Activated naive CD4-positive, alpha-beta T cell (primary cell): ENCODE measurements around the gene ITPR3.

Experiments
- DNase-seq, 4 experiments: peaks; one replicate each; lab custom pipeline; 2025; lab: John Stamatoyannopoulos, UW

Gene ITPR3

DNA sequence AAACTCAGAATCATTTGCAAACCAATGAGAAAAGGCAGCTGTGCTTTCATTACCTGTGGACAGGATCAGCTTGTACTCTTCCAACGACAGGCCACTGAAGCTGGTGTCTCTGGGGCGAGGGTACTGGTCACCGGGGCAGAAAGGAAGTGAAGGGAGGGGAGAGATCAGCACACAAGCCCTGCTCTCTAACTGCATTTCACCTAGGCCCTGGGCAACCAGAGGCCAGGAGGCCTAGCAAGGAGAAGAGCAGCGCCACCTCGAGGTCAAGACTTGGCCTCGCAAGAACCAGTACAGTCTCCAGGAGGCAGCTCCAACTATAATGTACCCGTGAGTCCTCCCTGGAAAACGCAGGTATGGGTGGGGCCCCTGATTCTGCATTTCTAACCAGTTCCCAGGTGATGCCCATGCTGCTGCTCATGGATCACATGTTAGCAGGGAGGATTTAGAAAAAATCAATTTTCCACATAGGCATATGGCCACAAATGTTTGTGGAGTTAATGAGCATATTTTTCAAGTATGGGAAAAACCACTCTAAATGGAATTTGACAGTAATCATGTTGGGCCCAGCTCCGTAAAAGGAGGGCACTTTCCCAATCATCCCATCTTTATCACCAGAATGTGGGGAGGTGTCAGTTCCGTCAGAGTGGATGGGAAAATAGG is 79.4 kb downstream of the ITPR3 start:
- DNase-seq = peak in 3 of 4 experiments; percentile 36 to 64 (median 61)

DNA sequence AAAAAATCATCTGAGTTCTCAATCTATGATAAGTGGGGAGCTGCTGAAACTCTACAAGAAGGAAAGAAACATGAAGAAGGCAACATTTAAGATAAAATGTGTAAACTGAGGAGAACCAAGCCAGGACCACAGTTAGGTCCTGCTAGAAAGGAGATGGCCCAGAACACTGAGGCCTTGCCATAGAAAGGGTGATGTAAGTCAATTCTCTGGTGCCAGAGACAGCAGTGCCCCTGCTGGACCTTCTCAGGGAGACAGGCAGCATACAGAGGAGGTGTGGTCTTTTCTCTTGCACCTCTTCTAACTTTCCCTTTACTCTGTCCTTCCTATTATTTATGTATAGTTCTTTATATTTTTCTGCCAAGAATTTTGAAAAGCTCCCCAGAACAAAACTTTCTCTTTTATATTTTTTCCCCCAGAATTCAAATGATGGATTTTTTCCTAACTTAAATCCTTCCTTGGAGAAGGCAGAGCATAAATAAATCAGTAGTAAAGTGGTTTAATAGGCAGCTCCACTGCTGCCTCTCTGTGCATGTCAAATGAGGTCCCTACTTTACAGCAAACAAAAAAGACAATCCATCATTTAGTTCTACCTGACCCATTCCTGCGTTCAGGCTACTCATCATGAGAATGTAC is 81.3 kb downstream of the ITPR3 start:
- no peak for DNase-seq

DNA sequence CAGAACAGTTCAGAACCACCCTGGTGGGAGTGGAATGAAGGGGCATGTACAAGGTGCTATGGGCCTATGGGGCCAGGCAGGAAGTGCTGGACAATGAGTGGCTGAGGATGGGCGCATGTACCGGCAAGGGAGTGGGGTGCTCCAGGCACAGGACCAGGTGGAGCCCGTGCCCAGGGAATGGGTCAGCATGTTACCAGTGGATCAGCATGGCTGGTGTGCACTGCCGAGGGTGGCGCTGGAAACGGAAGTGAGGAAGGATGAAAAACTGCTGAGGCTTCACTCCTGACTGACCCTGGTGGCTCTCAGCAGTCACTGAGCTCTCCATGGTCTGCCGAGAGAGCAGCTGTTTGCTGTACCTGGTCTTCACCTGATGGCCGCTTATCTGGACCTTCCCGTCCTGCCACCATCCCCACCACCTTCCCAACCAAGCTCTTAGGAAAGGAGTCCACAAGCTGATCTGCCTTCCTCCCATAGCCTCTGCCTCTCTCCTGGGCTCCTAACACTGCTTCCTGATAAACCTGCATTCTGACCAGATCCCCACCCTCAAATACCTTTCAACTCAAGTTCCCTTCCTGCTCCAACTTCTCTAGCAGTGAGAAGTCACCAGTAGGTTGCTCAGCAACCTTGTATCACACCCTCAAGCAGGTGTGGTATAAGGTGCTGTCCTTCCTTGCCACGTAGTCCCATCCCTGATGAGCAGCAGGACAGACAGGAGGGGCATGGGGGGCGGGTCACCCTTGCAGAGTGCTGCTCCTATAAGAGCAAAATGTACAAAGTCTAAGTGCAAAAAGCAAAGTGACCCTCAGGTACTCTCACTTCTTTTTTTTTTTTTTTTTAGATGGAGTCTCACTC is 83.3 kb downstream of the ITPR3 start:
- no peak for DNase-seq

DNA sequence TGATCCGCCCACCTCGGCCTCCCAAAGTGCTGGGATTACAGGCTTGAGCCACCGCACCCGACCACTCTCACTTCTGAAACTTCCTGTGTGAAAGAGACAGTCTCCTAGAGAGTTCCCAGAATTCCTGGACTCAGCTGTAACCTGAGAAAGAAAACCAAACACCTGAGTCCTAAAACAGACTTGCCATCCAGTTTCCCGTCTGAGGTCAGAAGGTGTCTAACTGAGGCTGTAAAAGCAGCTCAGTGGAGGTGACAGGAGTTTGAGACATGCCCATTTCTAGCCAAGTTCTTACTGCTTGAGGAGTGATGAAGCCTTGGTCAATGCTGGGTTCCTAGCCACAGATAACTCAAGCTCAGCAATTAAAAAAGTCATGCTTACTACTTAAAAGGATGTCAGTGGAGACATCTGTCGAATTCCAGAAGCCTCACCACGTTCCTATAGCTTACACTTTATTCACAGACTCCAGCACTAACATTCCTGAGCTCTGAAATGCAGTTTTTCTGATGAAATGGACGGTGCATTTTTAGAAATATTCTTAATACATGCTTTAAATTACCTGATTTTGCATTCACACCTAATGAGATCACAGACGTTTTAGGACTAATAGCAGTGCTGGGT is 84.3 kb downstream of the ITPR3 start:
- no peak for DNase-seq

DNA sequence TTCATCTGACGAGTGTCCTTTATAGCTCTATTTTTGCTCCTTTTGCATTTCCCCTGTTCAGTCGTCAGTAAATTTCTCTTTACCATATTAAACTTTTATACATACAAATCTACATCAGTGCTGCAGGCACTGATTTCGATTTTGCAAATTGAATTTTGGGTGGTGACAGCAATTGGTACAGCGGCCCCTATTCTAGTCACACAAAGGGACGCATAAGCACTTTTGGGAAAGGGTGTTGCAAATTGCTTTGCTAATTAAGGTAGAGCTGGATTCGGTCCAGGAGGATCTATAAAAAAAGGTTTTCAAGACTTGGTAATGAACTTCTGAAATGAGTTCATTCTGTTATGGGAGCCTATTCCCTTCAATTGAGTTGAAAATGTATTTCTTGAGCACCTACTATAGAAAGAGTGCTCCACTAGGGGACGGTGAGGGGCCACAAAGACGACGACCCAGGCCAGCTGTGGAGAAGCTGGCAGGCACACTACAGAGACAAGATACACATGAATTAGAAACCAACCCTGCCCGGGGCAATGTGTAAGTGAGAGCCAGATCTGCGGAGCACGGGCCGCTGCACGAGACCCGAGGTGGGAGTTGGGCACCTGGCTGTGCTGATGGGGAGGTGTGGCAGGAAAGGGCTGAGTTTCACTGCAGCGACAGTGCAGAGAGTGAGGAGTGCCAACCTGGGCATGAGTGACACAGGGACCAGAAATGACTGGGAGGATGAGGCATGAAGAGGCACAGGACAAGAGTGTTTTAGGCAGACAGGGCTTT is 85.0 kb downstream of the ITPR3 start:
- DNase-seq = no peak

DNA sequence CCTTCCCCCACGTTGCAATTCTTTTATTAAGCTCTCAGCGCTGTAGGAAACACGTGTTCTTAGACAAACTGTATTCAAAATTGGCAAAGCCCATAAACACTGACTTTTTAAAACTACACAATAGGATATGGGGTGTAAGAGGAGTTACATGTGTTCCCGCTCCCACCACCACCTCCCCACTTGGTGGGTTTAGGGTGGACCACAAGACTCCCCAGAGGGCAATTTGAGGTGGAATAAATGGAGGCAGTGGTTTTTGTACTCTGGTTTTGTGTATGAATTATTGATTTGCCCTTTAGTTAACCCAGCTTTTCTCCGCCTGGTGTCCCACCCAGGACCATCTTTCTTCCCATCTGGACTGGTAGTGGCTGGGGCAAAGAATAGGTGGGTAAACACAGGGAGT is 86.6 kb downstream of the ITPR3 start:
- no peak for DNase-seq

DNA sequence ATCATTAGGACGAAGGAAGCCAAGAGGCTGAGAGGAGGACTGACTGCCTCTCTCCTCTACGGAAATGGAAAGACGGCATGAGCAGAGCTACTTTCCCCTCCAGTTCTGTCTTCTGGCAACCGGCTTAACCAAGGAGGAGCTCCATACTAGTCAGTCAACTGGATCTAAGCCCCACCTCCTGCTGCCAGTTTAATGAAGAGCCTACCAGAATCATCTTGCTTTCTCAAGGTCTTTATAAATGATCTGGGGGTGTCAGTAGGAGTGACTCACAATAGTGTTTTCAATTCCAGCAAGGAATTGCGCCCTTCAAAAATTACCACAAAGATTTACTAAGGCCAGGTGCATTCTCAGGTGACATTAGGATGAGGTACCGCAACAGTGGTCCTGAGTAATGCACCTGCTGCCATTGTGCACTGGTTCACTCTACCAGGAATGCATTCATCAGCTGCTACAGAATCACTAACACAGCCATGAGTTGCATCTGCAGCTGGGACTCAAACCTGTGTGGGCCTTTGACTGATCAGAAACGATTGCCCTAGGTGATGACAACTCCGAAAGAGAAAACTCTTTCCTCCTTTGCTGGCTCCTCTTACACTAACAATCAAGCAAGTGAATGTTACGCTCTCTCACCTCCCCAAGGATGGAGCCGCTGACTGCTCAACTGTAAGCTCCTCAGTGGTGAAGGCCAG is 87.5 kb downstream of the ITPR3 start:
- DNase-seq = no peak

DNA sequence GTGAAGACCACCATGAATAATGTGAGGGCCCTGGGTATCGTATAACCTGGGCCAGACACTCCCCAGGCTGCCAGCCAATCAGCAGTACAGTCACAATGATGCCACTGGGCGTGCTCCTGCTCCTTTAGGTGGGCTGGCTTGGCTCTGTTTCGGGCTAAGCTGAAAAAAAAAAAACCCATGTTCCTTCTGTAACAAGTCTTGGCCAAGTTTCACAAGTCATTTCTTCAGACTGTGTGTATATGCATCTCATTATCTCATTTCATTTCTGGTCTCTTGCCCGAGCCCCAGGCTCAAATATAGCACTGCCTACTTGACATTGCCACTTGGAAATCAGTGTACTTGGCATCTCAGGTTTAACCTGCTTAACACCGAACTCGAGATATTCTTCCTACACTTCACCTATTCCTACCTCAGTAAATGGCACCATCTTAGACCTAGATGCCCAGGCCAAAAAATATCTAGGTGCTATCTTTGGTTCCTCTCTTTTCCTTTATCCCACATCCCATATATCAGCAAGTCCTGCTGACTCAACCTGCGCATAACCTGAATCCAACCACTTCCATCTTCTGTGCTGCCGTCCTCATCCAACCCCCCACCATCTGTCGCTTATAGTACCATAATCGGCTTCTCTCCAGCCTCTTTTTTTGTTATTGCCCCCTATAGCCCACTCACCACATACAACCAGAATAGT is 88.6 kb downstream of the ITPR3 start:
- DNase-seq = no peak

DNA sequence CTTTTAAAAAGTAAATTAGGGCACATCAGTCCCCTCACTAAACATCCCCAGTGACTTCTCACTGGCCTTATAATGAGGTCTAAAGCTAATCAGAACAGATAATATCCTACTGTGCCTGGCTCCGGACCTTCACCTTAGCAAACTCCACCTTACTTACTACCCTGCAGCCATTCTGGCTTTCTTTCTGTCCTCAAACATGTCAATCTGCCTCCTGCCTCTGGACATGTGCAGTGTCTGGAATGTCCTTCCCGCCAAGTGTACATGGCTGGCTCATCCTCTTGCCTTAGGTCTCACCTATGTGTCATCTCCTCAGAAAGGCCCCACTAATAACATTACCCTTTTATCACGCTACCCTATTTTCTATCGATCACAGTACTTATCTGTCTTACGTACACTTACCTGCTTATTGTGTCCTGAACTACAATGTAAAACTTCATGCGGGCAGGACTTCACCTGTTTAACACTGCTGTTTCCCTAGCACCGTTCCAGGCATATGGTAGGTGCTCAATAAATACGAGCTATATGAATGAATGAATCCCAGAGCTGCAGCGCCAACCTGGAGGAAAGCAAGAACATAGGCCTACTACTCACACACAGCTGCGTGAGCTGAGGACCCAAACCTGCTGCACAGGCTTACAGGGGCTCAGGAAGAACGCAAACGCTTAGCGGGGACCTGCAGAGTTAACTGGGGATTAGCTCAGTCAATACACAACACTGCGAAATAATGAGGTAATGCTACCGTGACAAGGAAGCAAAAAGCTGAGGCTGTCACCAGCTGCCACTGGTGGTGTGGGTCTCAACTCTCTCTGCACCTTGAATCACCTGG is 89.4 kb downstream of the ITPR3 start:
- no peak for DNase-seq

DNA sequence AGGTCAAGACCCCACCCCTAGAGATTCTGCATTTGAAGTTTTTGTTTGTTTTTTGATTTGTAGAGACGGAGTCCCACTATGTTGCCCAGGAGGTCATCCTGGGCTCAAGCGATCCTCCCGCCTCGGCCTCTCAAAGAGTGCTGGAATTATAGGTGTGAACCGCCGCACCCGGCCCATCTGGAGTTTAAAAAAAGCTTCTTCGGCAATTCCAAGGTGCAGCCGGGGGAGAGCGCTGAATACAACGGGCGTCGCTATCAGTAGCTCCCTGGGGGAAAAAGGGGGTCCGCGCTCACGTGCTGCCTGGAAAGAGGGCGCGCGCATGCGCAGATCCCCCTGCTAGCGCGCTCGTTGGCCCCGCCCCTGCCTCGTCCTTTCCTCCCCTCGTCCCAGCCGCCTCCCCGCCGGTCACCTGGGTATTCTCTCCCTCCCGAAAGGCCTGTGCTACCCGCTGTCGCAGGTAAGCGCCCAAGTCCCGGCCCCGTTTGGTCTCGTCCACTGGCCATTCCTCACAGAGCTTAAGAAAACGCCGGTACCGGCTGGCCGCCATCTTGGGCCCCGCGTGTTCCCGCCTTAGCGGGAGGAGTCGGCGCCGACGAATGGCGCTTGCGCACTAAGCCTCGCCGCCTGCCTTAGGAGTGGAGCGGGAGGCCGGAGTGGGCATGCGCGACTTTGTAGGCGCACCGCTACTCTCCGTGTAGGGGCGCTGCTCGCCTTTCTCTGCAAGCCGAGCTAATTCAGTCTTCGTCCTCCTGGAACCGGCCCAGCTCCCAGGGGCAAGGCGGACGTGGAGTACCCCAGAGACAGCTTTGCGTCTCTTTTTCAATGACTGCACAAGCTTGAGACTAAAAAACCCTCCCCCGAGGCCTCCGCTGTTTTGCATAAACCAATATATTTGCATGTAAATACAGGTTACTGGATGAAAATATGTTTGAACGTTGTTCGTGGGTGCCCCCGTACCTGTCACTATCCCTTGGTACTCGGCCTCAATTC is 90.3 kb downstream of the ITPR3 start, which contains the start of gene UQCC2:
TSS of gene UQCC2 (minus strand) at position 561 of the 990 bp plus-strand sequence. CDS start at position 547, 14 bp downstream.
- peak; percentile 93 to 97 (median 94) for DNase-seq

DNA sequence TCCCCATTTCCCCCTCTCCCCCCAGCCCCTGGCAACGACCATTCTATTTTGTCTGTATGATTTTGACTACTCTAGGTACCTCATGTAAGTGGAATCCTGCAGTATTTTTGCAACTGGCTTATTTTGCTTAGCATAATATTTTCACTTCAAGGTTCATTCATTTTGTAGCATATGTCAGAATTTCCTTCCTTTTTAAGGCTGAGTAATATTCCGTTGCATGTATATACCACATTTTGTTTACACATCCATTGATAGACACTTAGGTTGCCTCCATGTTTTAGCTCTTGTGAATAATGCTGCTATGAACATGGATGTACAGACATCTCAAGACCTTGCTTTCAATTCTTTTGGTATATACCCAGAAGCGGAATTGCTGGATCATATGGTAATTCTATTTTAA is 91.8 kb downstream of the ITPR3 start:
- DNase-seq = no peak

DNA sequence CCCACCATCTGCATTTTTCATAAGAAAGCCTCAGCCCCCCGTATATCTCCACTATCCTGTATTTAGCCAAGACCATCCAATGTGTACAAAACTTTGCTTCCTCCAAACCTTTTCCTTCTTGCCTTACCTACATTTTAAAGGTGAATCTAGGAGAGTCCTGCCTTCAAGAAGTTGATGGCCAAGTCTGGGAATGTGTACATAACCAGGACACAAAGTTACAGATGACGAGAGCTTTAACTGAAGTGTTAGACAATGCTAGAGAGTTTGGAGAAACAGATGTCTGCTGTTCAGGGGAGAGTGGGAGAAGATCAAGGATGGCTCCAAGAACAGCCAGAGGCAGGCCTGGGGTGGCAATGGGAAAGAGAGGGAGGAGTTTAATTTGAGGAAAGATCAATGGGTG is 92.7 kb downstream of the ITPR3 start:
- no peak for DNase-seq

DNA sequence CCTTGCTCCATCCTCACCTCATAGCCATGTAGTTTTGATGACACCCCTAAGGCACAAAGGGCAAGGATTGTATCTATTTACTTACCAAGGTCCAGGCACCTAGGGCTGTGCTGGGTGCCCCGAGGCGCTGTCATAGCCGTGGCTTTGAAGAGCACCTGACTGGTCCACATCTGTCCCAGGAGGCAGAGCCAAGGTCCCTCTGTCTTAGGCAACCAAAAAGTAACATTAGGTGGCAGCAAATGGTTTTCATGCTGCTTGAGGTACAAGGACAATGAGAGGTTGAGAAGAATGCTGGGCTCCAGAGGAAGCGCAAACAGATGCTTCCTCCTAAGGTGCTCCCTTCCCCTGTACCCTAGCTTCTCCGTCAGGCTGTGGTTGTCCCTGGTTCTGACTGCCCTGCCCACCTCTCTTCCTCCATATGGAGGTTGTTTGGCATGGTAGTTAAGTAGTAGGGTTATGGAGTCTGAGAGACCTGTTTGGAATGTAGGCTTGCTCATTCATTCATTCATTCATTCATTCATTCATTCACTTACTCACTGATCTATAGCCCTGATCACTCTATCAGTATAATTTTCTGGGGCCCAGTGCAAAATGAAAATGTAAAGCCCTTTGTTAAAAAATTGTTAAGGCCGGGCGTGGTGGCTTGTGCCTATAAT is 93.4 kb downstream of the ITPR3 start:
- no peak for DNase-seq

DNA sequence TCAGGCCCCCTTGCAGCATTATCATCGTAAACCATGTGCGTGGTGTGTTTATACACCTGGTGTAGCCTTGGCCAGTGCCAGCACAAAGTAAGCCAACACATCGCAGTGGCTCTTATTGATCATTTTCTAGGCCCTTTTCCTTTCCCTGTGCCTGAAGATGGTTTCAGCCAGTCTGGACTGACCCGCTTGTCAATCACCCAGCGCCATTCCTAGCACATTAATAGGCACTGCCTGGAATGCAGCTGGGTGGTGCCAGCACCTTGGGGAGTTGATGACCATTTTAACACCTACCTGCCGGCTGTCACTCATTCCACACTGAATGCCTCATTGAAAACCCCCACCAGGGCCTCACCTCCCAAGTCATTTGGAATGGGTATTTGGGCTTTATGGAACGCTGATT is 95.3 kb downstream of the ITPR3 start:
- no peak for DNase-seq

DNA sequence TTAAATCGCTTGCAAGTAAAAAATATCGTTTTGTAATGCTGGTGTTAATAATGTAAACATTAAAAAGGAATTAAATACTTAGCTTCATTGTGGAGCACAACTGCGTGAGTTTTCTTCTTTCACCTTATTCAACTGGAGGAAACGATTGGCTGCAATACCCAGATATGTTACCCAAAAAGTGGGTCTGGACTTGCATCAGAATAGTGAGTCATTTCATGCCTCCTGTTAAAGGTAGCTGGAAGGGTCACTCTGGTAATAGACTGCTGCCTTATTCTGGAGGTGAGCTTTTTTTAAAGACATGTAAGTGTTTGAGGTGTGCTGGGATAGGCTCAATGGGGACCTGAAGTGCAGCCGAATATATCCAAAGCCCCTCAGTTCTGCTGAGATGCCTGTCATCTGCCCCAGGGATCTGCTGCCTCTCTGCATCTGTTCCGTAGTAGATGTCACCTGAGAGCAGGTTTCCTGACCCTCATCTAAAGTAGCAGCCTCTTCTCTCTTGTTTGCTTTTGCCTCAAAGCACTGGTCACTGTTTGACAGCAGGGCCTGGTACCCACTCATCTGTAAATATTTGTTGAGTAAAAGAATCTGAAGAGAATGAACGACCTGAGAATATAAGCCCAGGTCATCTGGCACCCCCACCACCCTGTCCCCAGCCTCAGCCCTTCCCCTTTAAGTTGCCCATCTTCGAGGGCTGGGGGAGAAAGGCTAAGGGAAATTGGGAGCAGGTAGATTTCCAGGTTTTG is 95.9 kb downstream of the ITPR3 start:
- no peak for DNase-seq

DNA sequence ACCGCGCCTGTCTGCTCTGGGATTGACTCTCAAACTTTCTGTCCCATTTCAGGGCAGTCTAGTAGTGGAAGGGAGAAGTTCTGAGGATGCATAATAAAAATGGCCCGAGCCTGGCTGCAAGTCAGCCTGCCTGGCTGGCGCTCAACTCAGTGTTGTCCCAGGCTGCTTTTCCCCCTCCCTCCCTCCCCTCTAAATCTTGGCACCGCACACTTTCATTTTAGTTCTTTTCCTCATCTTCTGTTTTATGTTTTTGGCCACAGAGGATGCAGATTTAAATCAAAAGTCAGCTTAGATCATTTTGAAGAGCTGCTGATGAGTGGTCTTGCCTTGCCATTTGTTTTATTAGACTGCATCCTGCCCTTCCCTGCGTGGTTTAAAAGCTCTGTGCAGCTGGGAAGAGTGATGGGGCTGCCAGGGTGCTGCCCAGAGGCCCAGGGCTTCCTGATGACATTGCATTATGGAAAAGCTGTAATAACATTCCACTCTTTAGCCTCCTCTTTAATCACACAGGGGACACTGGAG is 96.9 kb downstream of the ITPR3 start:
- no peak for DNase-seq

DNA sequence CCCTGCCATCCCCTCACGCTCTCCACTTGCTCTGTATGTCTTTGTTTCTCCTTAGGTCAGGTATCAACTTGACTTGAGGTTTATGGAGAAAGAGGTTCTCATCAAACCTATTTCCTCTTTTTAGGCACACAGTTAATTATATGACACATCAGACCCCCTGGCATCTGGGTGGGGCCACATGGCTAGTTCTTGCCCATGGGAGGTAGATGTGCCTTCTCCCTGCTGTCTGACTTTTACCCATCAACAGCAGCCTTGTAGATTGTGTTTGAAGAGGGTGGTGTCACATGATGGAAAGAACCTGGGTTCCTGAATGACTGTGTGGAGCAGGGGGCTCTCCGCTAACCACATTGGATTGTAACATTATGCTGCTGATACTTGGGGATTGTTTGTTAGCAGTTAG is 97.6 kb downstream of the ITPR3 start:
- DNase-seq = no peak
